ENCODE data around the gene FOXE3.
A peak's percentile ranks its signal among the peaks of the same experiment; 100 is the strongest.

The FOXE3 gene

DNA sequence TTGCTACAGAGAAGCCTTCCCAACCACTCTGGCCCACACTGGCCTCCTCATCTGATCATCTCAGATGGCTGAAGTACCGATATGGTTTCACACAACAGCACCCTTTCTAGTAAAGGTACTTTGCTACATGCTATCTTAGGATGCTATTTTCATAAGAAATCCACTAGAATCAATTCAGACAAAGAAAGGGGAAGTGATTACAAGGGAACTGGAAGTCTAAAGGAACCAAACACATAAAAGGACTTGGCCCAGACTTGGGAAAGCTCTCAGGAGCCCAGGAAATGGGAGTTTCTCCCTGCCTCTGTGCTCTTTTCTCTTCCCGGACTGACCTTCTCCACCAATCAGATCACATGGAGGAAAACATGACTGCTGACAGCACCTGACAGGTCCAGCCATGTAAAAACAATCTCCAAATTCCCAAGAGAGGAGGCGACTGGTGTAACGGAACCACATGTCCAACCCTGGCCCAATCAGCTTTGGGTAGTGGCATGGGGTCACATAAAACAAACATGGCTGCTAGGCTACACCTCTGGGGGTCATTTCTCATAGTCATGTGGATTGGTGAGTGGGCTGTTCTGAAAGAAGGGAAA lies 12.7 kb upstream of the FOXE3 start:
- TF ChIP-seq, protein P1, sequence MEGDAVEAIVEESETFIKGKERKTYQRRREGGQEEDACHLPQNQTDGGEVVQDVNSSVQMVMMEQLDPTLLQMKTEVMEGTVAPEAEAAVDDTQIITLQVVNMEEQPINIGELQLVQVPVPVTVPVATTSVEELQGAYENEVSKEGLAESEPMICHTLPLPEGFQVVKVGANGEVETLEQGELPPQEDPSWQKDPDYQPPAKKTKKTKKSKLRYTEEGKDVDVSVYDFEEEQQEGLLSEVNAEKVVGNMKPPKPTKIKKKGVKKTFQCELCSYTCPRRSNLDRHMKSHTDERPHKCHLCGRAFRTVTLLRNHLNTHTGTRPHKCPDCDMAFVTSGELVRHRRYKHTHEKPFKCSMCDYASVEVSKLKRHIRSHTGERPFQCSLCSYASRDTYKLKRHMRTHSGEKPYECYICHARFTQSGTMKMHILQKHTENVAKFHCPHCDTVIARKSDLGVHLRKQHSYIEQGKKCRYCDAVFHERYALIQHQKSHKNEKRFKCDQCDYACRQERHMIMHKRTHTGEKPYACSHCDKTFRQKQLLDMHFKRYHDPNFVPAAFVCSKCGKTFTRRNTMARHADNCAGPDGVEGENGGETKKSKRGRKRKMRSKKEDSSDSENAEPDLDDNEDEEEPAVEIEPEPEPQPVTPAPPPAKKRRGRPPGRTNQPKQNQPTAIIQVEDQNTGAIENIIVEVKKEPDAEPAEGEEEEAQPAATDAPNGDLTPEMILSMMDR (IDR thresholded peaks at IDR 0.05; ENCODE audit: insufficient read depth, low read depth, low read length, missing control alignments), result no peak
- DNase-seq (ENCODE audit: low read depth), result no peak
- no peak overlapping the region for H3K4me3 ChIP-seq (ENCODE audit: low read length)

DNA sequence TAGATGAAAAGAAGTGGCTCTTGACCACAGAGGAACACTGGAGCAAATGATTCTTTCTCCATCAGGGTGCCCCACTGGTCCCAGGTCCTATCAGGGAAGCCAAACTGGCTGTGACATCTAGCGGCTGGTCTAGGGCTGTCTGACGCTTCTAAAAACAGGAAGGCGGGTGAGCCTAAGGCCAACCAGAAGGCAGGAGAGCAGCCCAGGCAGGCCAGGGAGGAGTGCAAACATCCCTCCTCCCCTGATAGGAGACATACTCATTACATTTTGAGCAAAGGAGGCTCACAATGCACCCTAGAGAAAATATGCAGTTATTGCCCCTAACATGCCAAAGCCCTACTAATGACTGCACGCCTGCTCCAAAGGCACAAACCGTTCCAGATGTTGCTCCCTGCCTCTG lies 10.4 kb upstream of the FOXE3 start:
- TF ChIP-seq, protein P1 (IDR thresholded peaks at IDR 0.05; ENCODE audit: insufficient read depth, low read depth, low read length, missing control alignments), result no peak
- H3K4me3 ChIP-seq (ENCODE audit: low read length), result no peak overlapping the region
- no peak for DNase-seq (ENCODE audit: low read depth)

DNA sequence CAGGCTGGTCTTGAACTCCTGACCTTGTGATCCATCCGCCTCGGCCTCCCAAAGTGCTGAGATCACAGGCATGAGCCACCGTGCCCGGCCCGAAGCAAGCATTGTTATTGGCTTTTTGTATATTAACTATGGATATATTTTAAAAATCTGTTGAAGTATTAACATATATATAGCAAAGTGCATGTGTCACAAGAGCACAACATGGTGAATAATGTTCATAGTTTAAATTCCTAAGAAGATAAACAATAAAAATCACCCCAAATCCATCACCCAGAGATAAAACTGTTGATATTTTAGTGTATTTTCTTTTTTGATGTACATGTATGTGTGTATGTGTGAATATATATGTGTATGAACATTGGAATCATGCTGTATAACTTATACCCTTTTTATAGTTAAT lies 9.1 kb upstream of the FOXE3 start:
- TF ChIP-seq, protein P1 (IDR thresholded peaks at IDR 0.05; ENCODE audit: insufficient read depth, low read depth, low read length, missing control alignments), result no peak
- DNase-seq (ENCODE audit: low read depth), result no peak
- H3K4me3 ChIP-seq (ENCODE audit: low read length), result no peak overlapping the region

DNA sequence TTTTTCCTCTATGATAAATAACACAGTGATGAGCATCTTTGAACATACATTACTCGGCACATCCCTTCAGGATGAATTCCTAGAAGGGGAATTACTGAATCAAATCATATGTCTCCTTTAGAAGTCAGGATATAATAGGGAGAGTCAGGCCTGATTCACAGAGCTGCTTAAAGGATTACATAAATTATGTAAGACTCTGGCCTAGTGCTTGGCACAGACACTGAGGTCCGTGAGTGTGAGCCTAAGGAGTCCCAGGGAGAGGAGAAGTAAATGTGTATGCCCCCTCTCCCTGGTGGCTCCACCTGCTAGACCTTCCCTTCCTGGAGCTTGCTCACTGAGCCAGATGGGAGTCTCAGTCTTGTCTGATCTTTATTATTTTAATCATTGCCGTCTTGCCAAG lies 8.6 kb upstream of the FOXE3 start:
- H3K4me3 ChIP-seq (ENCODE audit: low read length), result no peak overlapping the region
- DNase-seq (ENCODE audit: low read depth), result peak; percentile 77
- TF ChIP-seq, protein P1 (IDR thresholded peaks at IDR 0.05; ENCODE audit: insufficient read depth, low read depth, low read length, missing control alignments), result no peak

DNA sequence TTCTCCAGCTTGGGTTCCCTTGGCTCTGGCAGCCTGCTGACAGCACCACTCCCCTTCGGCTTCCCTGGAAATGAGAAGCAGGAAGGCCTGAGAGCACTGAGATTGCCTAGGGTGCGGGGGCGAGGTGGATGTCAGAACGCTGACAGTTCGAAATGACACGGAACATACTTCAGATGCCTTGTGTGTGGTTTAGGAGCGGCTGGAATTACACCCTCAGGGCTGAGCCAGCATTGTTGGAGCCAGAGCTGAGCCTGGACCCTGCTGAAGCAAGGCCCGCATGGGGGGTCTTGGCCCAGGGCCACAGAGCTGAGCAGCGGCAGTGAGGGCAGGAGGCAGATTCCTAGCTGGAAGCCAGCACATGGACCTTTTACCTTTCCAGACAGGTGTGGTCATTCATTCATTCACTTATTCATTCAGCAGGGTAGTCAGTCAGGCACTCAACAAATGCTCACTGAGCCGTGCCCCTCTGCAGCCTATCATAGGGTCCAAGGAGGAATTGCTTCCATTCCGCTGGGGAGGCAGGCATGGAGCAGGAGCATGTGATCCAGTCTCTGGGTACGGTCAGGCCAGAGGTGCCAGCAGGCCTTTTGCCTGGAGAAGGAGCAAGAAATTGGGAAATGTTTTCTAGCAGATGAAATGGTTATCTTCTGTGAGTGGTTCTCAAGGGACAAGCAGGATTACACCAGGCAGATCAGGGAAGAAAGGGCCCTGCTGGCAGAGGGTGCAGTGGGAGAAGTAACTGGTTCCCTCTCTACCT lies 6.6 kb upstream of the FOXE3 start:
- TF ChIP-seq, protein P1 (IDR thresholded peaks at IDR 0.05; ENCODE audit: insufficient read depth, low read depth, low read length, missing control alignments), result no peak
- H3K4me3 ChIP-seq (ENCODE audit: low read length), result no peak overlapping the region
- peak; percentile 93 for DNase-seq (ENCODE audit: low read depth)

DNA sequence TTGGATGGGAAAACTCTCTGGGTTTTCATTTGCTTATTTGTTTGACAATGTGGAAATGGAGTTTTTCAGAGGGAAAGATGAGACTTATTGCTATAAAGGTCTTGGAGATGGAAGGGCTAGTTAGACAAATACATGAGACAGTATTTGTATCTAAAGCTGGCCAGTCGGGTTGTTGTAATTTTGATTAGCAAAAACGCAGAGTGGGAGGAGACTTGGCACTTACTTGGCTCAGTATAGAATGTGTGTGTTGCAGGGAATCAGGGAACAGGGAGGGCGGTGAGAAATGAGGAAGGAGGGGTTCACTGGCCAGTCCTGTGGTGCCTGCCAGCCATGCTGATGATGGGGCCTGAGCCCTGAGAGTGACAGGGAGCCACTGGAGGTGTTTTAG lies 6.0 kb upstream of the FOXE3 start:
- no peak overlapping the region for H3K4me3 ChIP-seq (ENCODE audit: low read length)
- TF ChIP-seq, protein P1 (IDR thresholded peaks at IDR 0.05; ENCODE audit: insufficient read depth, low read depth, low read length, missing control alignments), result no peak
- DNase-seq (ENCODE audit: low read depth), result no peak

DNA sequence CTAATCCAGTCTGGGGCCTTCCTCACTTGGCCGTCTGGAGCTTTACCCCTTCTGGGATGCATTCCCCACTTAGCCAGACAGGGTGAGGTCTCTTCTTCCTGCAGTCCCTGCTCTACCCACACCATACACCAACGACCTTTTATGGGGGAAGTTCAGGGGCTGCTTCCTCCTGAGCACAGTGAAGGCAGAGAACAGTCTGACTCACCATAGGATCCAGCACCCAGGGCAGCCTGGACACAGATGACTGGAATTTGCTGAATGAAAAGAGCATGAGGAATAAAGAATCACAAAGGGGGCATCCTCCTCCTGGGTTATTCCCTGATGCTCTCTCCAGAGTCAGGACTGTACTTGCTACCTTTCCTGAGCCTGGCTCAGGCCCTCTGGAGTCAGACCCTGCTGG lies 4.6 kb upstream of the FOXE3 start:
- DNase-seq (ENCODE audit: low read depth), result peak; percentile 40
- H3K4me3 ChIP-seq (ENCODE audit: low read length), result no peak overlapping the region
- TF ChIP-seq, protein P1 (IDR thresholded peaks at IDR 0.05; ENCODE audit: insufficient read depth, low read depth, low read length, missing control alignments), result no peak

Measured in epithelial cell of esophagus (primary cell).